Epithelial cell of prostate (primary cell): Measurements from ENCODE around the gene ATAD3A.
"Not testable (repeated sequence)": the region's sequence is repeated elsewhere in the genome, so short reads cannot be mapped to it uniquely, and the experiment has no call there.

Experiments used
- DNase-seq: peaks from one replicate; pipeline ENCODE4 v3.0.0-alpha.2; 2011; ENCODE audit warnings: low read depth, low spot score
- H3K27ac ChIP-seq: fragments of 450-650 bp; 2 replicates; pipeline ENCODE4 v1.5.1; 2017; ENCODE audit warnings: mild to moderate bottlenecking

Gene ATAD3A

DNA sequence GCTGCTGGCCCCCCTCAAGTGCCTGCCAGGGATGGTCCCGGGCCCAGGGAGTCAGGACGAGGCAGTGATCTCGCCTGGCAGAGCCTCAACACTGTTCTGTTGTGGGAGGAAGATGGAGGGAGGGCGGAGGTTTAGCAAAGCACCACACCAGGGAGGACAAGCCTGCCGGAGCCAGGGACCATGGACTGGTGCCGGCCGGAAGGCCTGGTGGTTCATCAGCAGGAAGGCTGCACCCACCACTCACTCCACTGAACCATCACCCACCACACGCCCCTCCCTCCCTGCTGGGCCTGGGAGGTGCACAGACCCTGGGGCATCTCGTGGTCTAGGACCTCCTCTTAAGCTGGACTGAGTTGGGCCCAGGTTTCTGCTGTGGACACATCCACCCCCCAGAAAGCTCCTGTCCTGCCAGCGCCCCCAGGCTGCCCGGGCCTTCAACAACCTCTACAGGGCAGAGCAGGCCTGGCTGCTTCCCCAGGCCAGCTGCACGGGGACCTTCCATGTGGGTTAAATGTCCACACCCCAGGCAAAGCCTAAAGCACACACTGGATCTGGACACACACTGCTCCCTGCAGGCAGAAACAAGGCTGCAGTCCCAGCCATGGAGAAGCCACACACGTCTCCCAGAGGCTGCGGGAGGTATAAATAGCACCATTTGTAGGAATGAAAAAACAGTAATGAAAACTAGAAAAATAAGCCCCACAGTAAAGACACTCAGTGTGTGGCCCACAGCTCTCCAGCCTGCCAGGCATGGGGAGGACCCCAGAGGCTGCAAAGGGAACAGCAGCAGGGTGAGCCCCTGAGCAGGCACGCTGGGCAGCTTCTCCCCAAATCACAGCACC is 38.9 kb downstream of the ATAD3A start:
- no peak for DNase-seq
- H3K27ac ChIP-seq, result no peak overlapping the region

DNA sequence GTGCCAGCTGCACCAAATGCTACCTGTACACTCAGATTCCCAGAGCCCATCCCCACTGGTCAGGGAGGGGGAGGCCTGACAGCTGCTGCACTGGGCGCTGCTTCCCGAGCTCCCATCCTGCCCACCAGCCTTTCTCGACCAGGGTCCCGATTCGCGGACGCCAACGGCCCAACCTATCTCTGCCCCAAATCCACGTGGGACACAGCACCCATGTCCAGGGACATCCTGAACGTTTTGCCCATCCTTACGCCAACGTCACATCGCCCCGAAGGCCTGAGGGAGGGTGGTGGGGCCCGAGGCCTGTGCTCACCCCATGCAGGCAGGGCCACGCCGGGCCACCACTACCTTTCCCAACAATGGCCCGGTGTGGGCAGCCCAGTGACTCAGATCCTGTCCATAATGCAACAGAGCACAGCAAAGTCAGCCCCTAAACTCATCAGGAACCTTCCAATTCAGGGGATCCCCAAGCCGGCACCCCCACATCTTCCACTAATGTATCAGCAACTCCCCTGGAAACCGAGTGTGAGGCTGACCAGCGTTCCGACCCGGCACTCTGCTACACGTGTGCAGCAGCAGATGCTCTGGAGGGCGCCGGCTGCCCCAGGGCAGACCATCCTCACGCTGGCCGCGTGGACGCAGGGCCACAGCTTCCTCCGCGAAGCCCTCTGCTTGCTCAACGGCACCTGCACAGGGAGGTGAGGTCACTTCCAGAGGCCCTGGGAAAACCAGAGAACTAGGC is 39.7 kb downstream of the ATAD3A start:
- no peak overlapping the region for H3K27ac ChIP-seq
- DNase-seq, result no peak

DNA sequence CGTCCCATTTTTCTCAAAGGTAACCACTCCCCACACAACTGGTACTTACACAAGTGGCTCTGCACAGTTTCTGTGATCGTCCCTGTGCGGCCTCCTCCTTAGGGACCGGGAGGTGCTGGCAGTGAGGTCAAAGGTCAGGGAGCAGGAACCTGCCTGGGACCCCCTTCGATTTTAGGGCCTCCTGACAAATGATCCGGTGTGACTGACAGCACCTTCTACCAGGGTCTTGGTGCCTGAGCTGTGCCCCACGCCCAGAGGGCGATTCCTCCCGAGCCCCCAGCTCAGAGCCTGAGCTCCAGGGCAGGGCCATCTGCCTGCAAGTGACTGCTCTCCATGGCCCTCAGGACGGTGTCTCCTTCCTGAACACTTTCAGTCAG is 40.3 kb downstream of the ATAD3A start:
- no peak for DNase-seq
- no peak overlapping the region for H3K27ac ChIP-seq

DNA sequence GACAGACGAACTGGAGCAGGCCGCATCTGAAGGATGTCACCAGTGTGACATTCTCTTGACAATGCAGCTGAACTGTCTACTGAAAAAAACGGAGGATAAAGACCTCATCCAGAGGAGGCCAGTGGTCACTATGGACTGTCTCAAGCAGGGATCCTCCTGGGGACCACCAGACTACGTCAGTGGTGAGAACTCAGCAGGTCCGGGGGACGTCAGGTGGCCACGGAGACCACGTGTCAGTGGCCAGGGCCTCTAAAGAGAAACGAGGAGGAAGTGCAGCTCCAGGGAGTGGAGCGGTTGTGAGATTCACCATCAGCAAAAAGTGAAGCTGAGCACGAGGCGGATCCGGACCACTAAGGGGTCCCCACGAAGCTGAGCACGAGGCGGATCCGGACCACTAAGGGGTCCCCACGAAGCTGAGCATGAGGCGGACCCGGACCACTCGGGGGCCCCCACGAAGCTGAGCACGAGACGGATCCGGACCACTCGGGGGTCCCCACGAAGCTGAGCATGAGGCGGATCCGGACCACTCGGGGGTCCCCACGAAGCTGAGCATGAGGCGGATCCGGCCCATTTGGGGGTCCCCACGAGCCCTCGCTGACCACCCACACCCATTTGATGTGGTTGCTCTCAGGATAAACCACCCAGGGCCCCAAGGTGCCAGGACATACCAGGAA is 42.0 kb downstream of the ATAD3A start:
- no peak overlapping the region for H3K27ac ChIP-seq
- no peak for DNase-seq

DNA sequence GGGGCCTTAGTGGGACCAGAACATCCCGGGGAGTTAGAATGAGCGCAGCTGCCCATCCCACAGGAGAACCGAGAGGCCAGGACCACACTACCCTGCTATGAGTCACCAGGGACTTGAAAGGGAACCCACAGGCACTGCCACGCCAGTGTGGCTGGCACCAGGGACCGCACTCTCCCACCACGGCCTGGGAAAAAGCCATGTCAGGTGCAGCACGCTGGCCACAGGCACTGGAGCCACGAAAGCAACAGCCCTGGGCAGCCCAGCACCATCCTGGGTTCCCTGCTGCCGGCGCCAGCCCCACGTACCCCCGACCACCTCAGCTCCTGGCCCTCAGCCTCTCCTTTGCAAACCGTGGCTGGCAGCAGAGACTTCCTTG is 42.6 kb downstream of the ATAD3A start:
- no peak for DNase-seq
- no peak overlapping the region for H3K27ac ChIP-seq

DNA sequence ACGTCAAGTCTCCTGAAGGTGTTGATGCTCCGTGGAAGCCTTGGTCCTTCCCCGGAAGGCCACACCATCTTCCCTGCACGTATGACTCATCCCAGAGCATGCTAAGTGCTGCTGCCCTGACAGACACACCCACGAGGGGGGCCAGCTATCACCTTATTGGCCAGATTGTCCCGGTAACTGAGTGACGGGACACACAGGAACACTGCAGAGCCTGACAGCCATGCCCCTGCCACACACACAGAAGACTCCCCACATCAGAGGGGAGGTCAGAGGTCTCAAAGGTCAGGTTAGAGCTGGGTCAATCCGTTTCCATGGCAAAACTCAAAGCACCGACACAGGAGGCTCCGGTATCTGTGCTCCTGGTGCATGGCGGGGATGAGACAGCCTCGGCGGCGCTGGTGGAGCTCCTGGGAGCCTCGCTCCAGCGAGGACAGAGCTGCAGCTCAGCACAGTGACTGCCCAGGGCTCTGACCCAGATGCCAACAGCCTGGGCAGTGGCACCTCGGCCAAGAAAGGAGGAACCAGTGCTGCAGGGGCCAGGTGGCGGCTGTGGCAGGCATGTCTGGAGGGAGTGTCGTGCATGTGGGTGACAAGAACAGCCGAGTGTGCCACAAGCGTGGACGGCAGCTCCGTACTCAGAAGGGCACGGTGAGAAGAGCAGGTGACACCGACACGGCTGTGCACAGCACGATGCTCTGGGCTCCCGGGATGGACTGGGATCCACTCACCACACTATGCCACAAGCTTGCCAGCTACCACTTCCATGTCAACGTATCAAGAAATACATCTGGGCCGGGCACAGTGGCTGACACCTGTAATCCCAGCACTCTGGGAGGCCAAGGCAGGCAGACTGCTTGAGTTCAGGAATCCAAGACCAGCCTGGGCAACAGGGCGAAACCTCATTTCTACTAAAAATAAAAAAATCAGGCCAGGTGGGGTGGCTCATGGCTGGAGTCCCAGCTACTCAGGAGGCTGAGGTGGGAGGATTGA is 43.3 kb downstream of the ATAD3A start:
- DNase-seq, result no peak
- H3K27ac ChIP-seq, result no peak overlapping the region

DNA sequence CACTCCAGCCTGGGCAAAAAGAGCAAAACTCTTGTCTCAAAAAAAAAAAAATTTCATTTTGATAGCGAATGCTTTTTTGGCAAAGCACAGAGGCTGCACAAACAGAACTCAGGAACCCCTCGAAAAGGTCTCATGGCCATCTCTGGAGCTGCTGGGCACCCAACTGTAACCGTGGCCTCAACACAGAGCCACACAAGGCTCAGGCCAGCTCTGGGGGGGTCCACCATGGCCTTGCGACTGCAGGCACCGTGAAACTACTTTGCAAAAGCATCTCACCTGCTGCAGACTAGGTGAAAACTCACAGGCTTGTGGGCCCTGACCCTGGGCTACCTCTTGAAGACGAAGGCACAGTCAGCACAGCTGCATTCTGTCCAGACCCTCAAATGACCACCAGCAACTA is 44.5 kb downstream of the ATAD3A start:
- H3K27ac ChIP-seq, result no peak overlapping the region
- no peak for DNase-seq

DNA sequence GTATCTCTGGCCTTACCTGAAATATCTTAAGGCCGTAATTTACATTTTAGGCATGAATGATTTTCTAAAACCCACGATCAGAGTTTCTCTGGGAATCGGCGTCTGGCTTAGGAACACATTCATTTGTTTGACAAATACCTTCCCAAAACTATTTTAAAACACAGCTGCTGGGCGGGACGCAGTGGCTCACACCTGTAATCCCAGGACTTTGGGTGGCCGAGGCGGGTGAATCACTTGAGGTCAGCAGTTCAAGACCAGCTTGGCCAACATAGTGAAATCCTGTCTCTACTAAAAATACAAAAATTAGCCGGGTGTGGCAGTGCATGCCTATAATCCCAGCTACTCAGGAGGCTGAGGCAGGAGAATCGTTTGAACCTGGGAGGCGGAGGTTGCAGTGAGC is 45.0 kb downstream of the ATAD3A start:
- H3K27ac ChIP-seq, DNase-seq: not testable (repeated sequence)

DNA sequence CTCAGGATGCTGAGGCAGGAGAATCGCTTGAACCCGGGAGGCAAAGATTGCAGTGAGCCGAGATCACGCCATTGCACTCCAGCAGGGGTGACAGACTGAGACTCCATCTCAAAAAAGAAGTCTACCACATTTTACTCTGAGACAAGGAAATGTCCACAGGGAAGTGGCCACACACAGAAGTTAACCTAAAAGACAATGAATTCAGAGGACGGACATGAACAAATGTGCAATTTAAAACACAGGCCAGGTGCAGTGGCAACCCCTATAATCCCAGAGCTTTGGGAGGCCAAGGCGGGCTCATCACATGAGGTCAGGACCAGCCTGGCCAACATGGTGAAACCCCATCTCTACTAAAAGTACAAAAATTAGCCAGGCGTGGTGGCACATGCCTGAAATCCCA is 45.7 kb downstream of the ATAD3A start:
- H3K27ac ChIP-seq, DNase-seq: not testable (repeated sequence)

DNA sequence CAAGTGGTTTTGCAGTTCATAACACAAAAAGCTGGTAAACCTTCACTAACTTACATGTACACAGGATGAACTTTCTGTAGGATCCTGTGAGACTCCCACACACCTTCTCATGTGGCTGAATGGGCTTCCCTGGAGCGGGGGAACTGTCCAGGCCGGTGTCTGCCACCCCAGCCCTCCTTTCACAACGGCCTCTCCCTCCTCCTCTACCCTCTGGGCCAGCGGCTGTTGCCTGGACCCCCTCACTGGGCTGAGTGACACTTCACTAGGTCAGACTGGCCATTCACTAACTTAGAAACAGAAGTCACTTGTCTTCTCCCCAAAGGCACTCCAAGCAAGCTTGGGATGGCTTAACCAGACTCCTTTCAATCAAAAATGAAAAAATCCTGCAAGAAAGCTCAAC is 46.6 kb downstream of the ATAD3A start:
- no peak for DNase-seq
- H3K27ac ChIP-seq, result no peak overlapping the region

DNA sequence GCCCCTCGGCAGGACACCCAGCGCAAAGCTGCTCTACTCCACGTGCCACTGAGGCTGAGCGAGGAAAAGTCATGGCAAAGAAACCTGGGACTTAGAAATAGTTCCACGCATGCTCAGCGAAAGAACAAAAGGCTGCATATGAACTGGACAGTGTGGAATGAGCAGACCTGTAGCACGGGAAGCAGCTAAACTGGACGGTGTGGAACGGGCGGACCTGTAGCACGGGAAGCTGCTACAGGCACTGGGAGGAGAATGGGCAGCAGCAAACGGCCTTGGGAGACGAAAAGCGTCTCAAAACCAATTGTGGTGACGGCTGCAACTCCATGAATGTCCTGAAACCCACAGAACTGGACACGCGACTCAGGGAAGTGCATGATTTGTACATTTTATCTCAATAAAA is 47.1 kb downstream of the ATAD3A start:
- H3K27ac ChIP-seq, result no peak overlapping the region
- no peak for DNase-seq

DNA sequence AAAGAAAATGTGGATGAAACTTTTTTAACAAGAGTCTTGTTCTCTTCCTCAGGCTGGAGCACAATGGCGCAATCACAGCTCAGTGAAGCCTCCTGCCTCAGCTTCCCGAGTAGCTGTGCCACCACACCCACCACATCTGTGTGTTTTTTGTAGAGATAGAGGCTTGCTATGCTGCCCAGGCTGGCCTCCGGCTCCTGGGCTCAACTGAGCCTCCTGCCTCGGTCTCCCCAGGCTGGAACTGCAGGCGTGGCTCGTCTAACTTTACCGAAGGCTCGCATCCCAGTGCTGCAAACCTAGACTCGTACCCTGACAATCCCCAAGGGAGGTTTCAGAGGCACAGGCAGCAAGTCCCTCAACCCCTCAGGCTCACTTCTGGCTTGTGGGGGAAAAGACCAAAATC is 48.2 kb downstream of the ATAD3A start:
- no peak overlapping the region for H3K27ac ChIP-seq
- DNase-seq, result no peak

DNA sequence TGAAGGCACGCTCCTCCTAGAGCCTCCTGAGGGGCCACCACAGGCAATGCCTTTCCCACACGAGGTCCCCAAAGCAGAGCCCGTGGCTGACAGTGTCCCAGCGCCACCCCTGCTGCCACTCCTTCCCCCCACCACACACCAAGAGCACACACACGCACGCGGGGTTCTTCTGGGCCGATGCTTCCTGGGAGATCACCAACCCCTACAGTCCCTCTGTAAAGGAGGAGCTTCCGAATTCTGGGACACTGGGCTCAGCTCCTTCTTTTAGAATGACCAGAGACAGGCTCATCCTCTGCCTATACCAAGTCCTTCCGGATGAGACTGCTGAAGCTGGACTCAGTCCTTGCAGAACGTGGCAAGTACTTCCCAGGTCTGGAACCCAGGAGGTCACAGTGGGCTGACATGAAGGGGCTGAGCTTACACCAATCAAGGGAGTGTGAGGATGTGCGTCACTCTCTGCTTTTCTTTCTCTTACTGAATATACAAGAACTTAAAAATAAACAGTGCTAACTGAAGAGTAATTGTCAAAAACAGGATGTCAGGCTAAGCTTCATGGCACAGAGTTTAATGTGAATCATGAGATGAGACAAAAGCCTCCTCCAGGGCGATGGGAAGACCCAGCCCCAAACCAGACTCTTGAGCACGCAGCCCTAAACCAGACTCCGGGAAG is 50.0 kb downstream of the ATAD3A start:
- DNase-seq, result no peak
- no peak overlapping the region for H3K27ac ChIP-seq

DNA sequence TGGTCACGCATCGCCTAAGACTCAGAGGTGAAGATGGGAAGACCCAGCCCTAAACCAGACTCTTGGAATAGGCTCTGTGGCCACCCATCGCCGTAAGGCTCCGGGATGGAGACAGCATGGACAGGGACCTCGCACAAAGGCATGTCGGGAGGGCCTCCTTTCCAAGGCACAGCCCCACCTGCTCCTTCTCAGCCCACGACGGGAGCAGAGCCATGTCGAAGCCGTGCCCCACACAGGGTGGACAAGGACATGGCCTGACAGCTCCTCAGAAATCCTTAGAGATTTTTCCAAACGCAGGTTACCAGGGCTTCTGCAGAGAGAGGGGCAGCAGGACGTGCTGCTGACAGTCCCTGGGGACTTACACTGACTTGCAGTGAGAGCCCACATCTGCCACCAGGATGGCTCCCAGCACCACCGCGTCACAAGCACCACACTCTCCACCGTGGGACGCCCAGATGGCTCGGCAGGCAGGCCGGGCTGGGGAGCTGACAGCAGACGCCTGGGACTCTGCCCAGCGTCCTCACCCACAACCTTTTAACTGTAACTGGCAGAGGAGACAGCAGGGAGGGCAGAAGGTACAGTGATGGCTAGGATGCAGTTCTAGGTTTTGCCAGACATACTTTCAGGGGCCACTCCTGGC is 50.7 kb downstream of the ATAD3A start:
- no peak for DNase-seq
- H3K27ac ChIP-seq, result no peak overlapping the region

DNA sequence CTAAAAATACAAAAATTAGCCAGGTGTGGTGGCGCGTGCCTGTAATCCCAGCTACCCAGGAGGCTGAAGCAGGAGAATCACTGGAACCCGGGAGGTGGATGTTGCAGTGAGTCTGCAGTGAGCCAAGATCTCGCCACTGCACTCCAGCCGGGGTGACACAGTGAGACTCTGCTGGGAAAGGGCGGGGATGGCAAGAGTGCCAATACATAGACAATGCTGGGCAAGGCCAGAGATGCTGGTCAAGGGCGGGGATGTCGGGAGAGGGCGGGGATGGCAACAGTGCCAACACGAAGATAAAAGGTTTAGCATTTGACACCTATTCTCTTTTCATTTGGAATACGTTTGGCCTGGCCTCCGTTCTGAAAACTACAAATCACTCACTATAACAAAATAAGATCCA is 51.7 kb downstream of the ATAD3A start:
- no peak for DNase-seq
- no peak overlapping the region for H3K27ac ChIP-seq

DNA sequence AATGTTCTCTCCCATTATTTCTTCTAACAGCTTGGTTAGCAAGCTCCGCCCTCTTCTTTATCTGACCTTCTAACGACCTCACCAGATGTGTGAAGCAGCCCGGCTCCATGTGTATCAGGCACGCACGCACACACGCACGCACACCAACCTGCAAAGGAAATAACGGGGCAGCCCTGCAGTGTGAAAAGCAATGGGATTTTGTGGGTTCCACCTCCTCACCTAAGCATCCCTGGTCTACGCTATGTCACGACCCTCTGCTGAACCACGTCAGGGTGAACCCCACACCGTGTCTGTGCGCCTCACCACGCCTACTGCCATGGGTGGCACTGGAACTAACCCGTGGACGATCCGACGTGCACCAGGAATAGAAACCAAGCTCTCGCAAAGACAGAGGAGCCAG is 52.3 kb downstream of the ATAD3A start:
- H3K27ac ChIP-seq, result no peak overlapping the region
- no peak for DNase-seq

DNA sequence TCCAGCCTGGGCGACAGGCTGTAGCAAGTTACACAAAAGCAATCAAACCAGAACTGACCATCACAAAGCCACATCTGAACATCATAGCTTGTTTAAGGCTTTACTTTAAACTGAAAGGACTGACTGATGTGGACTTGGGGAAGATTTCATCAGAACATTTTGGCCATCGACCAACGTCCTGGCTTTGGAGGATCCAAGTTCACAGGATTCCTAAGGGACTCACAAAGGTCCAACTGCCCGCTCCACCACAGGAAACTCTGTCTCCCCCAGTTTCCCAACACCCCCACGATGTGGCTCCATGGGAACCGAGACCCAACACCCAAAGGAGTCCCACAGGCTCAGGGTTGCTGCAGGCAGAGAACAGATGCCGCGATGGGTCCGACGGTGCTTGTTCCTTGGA is 53.4 kb downstream of the ATAD3A start:
- H3K27ac ChIP-seq, result no peak overlapping the region
- DNase-seq, result no peak

DNA sequence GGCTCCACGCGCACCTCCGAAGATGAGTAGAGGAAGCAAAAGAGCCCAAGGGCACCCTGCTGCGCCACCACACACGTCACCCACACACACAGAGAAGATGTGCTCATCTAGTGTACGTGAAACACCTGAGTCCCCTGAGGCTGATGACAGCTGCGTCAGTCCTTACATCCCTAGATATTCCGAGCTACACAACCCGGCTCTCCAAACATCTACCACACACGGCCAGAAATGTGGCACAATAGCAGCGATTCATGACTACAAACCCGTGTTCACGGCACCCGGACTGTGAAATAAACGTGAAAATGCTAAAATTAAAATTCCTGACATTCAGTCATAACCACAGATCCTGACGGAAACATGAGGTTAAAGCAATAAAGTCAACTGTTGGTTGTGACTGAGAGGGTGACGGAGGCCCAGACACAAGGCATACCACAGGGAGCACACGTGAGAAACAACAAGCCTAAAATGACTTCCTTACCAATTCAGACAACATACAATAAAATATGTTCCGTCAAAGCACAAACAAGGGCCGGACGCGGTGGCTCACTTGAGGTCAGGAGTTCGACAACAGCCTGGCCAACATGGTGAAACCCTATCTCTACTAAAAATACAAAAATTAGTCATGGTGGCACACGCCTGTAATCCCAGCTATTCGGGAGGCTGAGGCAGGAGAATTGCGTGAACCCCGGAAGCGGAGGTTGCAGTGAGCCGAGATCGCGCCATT is 55.4 kb downstream of the ATAD3A start:
- H3K27ac ChIP-seq, result no peak overlapping the region
- DNase-seq, result no peak

DNA sequence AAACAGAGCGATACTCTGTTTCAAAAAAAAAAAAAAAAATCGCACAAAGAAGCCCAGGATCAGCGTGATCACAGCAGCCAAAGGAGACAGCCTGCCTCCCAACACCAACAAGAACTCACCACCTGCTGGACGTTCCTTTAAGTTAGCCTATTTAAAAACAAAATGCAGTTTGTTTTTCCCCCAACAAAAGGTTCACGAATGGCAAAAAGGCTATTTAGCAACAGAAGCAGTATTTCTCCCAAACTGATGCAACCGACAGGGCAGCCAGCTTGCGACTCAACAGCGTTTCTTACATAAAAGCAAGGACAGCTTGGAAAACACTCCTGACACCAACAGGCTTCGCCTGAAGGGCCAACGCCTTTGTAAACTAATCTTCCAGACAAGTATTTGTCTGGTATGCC is 55.9 kb downstream of the ATAD3A start:
- no peak overlapping the region for H3K27ac ChIP-seq
- no peak for DNase-seq
